ENCODE data around the gene KCNK15.

The KCNK15 gene

DNA sequence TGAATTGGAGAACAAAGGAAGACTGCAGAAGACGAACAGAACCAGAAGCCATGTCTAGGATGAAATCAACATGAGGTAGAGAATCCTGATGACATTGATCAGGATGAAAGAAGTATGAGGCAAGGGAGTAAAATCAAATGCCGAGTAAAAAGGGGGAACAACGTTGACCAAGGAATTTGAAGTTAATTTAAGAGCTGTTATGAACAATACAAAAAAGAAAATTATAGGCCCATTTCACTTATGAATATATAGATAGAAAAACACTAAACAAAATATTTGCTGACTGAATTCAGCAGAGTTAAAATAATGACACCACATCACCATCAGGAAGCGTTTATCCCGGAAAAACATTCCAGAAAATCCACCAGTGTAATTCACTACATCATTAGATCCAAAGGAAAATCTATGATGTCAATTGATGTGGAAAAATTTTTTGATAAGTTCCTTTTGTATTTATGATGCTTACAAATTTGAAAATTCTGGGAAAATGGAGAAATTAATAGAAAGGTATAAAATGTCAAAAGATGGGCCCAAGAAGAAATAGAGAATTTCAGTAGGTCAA lies 38.6 kb upstream of the KCNK15 start:
- TF ChIP-seq CTCF (IDR thresholded peaks at IDR 0.05; ENCODE audit: low read depth, low read length), result no peak
- no peak for TF ChIP-seq EZH2phosphoT487 (IDR thresholded peaks at IDR 0.05; ENCODE audit: low read depth)
- H3K4me3 ChIP-seq (ENCODE audit: low read length), result no peak overlapping the region
- no peaks in the 10 kb centered on the region for H3K36me3 ChIP-seq (replicated peaks; ENCODE audit: low read depth, low read length)
- no peak overlapping the region for H3K4me2 ChIP-seq (ENCODE audit: low read length)
- no peaks in the 10 kb centered on the region for H3K79me2 ChIP-seq (ENCODE audit: low read length)
- no peak overlapping the region for H3K9ac ChIP-seq (ENCODE audit: low read length)
- H3K27ac ChIP-seq (ENCODE audit: low read length), result no peak overlapping the region
- no peak overlapping the region for H2AFZ ChIP-seq (ENCODE audit: low read depth, low read length)
- H3K4me1 ChIP-seq (ENCODE audit: low read length), result no peaks in the 10 kb centered on the region
- no peaks in the 10 kb centered on the region for H4K20me1 ChIP-seq (ENCODE audit: insufficient read depth, low read length)
- H3K9me3 ChIP-seq (ENCODE audit: insufficient read depth, low read length), result no peaks in the 10 kb centered on the region
- H3K27me3 ChIP-seq (ENCODE audit: low read depth, low read length), result 0 out of 2 replicates have a peak, but pooled peaks cover 3% of the 10 kb centered on the region

DNA sequence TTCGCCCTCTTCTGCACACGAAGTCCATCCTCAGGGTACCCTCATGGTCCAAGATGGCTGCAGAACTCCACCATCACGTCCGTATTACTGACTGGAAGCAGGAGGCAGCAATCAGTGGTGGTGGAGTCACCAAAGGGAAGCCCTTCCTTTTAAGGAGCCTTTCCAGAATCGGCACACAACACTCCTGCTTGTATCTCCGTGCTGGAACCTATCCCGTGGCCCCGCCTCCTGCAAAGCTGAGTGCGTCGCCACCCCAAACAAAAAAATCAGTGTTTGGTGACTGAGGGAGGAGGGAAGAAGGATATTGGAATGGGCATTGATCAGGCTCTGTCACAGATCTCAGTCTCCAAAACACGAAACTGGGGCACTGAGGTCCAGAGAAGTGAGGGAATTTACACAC lies 36.3 kb upstream of the KCNK15 start:
- Histone ChIP-seq H2AFZ (ENCODE audit: low read depth, low read length) (no peak overlapping the region), H3K9me3 (ENCODE audit: insufficient read depth, low read length) (no peaks in the 10 kb centered on the region), H3K4me3 (ENCODE audit: low read length) (no peak overlapping the region), H3K4me1 (ENCODE audit: low read length) (no peaks in the 10 kb centered on the region), H3K4me2 (ENCODE audit: low read length) (no peak overlapping the region), H3K79me2 (ENCODE audit: low read length) (no peaks in the 10 kb centered on the region), H3K36me3 (replicated peaks; ENCODE audit: low read depth, low read length) (no peaks in the 10 kb centered on the region), H3K27me3 (ENCODE audit: low read depth, low read length) (peaks cover 15% of the 10 kb centered on the region), H3K27ac (ENCODE audit: low read length) (no peak overlapping the region), H3K9ac (ENCODE audit: low read length) (no peak overlapping the region), H4K20me1 (ENCODE audit: insufficient read depth, low read length) (no peaks in the 10 kb centered on the region)
- no peak for TF ChIP-seq EZH2phosphoT487 (IDR thresholded peaks at IDR 0.05; ENCODE audit: low read depth)
- no peak for TF ChIP-seq CTCF (IDR thresholded peaks at IDR 0.05; ENCODE audit: low read depth, low read length)

- no peaks in the 10 kb centered on the region for H3K36me3 ChIP-seq (replicated peaks; ENCODE audit: low read depth, low read length)
- H3K27me3 ChIP-seq (ENCODE audit: low read depth, low read length), result peaks cover 15% of the 10 kb centered on the region
- no peaks in the 10 kb centered on the region for H3K79me2 ChIP-seq (ENCODE audit: low read length)
- TF ChIP-seq CTCF (IDR thresholded peaks at IDR 0.05; ENCODE audit: low read depth, low read length) (no peak), EZH2phosphoT487 (IDR thresholded peaks at IDR 0.05; ENCODE audit: low read depth) (no peak)
- no peak overlapping the region for H3K9ac ChIP-seq (ENCODE audit: low read length)
- H4K20me1 ChIP-seq (ENCODE audit: insufficient read depth, low read length), result no peaks in the 10 kb centered on the region
- H3K4me1 ChIP-seq (ENCODE audit: low read length), result no peaks in the 10 kb centered on the region
- H3K9me3 ChIP-seq (ENCODE audit: insufficient read depth, low read length), result no peaks in the 10 kb centered on the region
- no peak overlapping the region for H3K4me2 ChIP-seq (ENCODE audit: low read length)
- H3K4me3 ChIP-seq (ENCODE audit: low read length), result no peak overlapping the region
- no peak overlapping the region for H3K27ac ChIP-seq (ENCODE audit: low read length)
- H2AFZ ChIP-seq (ENCODE audit: low read depth, low read length), result no peak overlapping the region
Measured at GRCh38 chr20:44709797-44710196, 35.9 kb upstream of the KCNK15 start.

DNA sequence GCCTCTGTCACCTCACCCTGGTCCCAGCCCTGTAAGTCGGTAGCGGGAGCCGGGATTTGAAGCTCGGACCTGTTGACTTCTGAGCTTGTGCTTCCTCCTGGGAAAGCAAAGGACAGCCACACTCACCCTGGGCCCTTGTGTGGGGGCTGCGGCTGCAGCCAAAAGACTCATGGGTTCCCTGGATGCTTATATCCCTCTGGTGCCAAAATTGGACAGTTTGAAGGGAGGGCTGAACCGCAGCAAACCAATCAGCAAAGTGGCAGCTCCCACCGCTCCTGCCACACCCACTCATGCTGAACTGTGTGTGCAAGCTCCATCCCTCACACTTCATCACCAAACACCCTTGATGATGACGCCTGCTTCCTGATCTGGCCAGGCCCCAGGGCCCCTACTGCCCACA lies 34.4 kb upstream of the KCNK15 start:
- Histone ChIP-seq H4K20me1 (ENCODE audit: insufficient read depth, low read length) (no peaks in the 10 kb centered on the region), H3K36me3 (replicated peaks; ENCODE audit: low read depth, low read length) (no peaks in the 10 kb centered on the region), H3K27me3 (ENCODE audit: low read depth, low read length) (peaks cover 15% of the 10 kb centered on the region), H3K27ac (ENCODE audit: low read length) (no peak overlapping the region), H3K4me2 (ENCODE audit: low read length) (no peak overlapping the region), H3K9me3 (ENCODE audit: insufficient read depth, low read length) (no peaks in the 10 kb centered on the region), H3K4me3 (ENCODE audit: low read length) (no peak overlapping the region), H3K4me1 (ENCODE audit: low read length) (no peaks in the 10 kb centered on the region), H3K9ac (ENCODE audit: low read length) (no peak overlapping the region), H3K79me2 (ENCODE audit: low read length) (no peaks in the 10 kb centered on the region), H2AFZ (ENCODE audit: low read depth, low read length) (no peak overlapping the region)
- TF ChIP-seq EZH2phosphoT487 (IDR thresholded peaks at IDR 0.05; ENCODE audit: low read depth) (no peak), CTCF (IDR thresholded peaks at IDR 0.05; ENCODE audit: low read depth, low read length) (no peak)

All from OCI-LY3 (cell line).